ENCODE measurements around the gene CCDC188.

The CCDC188 gene

DNA sequence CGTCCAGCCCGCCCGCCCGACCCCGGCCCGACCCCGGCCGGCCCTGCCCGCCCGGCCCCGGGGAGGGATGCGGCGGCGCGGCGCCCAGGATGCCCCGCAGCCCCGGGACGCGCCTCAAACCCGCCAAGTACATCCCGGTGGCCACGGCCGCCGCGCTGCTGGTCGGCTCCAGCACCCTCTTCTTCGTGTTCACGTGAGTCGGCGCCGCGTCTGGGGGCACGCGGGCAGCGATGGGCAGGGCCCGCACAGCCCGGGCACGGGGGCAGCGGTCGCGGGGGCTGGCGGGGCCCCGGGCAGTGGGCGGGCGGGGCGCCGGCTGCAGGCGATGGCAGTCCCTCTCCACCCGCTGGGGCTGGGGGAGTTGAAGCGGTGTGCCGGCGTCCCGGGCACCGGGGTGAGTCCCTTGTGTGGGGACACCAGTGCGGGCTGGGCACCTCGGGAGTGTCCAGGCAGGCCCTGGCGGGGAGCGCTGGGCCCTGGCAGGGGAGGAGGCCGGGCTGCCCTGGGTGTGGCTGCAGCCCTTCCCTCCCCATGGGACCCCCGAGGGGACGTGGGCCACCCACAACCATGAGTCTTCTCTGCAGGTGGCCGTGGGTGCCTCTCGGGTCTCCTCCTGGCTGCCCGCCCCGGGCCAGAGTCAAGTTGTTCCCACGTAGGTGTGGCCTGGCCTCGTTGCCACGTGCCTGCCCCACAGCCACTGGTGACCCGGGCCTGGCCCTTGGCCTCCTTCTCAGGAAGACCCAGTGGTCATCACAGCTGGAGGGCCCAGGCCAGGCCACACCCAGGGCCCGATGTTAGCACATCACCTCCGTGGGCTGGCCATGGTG is 18.8 kb downstream of the CCDC188 start:
- peak; percentile 60 for DNase-seq

DNA sequence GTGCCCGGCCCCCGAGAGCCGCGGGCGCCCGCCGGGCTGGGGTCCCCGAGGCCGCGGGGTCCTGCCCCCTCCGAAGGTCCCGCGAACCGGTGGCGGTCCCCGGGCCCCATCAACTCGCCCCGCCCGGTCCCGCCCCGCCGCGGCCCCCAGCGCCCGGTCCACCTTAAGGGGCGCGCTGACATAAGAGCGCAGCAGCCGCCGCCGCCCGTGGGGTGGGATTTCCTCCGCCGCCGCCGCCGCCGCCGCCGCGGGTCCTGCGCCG is 19.3 kb downstream of the CCDC188 start, which contains the start of gene ZDHHC8:
ZDHHC8 (plus strand) TSS at position 208 of the 262 bp plus-strand sequence. CDS start 144 bp downstream, outside the sequence.
- peak; percentile 64 for DNase-seq

DNA sequence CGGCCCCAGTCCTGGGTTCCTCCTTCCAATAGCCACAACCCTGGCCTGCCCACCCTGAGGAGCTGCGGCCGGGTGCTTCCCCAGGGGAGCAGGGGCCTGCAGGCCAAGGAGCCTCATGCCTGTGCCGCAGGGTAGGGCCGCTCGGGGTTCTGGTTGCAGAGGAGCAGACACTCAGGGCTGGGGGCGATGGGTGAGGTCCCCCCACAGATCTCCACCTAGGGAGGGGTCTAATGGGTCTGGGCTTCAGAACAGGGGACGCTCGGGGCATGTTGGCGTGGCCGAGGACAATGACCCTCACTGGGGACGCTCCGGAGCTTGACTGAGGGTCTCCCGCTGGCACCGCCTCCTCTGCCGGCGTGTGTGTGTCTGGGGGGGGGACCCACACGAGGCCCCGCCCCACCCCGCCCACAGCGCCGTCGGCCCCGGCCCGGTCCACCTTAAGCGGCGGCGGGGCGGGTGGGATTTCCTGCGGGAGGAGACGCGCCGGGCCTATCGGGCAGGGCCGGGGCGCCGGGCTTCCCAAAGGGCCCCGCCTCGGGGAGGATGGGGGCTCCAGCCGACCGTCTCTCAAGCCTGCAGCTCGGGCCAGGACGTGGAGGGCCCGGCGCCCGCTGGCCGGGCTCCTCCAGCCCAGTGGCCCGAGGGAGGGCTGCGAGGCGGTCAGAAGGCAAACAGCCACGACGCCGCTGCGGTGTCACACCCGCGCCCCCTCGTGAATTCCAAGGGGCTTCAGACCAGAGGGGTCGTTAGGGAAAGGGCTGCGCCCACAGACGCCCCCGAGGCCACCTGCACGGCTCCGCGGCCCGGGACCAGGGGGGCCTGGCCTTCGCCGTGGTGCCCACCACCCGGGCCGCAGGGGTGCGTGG is 19.9 kb downstream of the CCDC188 start:
- peak; percentile 90 for DNase-seq

DNA sequence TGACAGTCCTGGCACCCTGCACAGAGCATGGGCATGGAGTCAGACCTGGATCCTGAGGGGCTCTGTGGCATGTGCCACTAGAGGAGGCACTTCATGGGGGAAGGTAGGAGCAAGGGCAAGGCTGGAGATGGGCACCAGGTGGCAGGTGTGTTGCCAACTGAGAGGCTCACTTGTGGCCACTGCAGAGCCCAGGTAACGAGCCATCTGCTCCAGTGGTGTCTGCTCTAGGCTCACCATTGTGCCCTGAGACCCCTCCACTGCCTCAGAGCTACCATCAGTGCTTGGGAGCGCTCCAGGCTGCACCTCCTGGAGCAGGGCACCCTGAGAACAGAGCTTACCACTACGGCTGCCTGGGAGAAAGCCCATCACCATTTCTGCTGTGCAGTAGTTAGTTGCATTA is 20.5 kb downstream of the CCDC188 start:
- DNase-seq, result no peak

DNA sequence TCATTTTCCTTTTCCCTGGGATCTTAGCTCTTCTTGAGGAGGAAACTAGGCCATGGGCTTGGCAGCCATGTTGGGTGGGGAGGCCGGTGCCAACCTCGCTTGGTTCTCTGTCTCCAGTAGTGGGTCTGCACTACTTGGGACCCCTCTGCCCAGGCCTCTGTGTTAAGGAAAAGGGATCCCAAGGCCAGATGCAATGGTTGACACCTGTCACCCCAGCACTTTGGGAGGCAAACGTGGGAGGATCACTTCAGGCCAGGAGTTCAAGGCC is 21.2 kb downstream of the CCDC188 start:
- DNase-seq, result no peak

DNA sequence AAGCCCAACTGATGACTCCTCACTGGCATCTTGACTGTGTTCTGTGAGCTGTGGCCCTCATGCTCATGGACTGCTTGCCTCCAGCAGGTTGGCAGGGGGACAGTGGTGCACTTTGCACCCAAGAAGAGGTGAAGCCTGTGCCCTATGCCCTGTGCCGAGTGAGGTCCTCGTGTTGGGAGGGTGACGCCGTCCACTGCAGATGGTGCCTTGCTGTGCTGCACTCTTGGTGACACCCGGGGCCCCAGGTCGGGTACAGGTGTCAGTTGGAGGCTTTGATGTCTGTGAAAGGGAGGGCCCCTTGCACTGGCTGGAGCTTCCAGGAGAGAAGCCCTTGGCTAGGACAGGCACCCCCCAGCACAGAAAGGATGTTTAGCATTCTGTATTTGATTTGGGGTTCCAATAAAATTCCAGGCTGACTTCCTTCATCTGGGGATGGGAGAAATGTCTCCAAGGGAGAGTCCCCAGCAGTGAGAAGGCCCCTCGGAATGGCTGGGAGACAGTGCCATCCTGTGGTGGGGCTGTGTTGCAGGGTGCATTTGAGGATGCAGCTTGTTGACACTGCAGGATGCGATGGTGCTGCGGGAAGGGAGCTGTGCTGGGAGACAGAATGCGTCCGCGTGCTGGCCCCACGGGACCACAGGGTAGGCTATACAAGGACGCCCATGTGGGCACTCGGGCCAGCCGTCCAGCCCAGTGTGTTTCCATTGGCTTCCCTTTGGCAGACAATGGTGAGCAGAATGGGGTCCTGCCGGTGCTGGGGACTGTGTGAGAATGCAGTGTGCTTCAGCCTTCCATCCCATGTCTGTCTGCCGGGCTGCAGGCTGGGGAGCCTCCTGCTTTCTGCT is 21.7 kb downstream of the CCDC188 start:
- no peak for DNase-seq

DNA sequence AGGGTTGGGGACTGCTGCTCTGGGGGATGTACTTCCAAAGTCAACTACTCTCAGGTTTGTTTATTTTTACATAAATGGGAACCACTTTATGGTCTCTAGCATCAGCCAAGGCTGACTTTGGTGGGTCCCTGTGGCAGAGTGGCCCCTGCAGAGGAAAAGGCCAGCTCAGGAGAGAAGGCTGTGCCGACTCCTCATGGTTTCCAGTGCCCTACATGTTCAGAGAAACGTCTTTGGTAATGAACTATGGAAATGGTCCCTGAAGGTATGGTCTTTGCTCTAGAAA is 22.3 kb downstream of the CCDC188 start:
- DNase-seq, result no peak

DNA sequence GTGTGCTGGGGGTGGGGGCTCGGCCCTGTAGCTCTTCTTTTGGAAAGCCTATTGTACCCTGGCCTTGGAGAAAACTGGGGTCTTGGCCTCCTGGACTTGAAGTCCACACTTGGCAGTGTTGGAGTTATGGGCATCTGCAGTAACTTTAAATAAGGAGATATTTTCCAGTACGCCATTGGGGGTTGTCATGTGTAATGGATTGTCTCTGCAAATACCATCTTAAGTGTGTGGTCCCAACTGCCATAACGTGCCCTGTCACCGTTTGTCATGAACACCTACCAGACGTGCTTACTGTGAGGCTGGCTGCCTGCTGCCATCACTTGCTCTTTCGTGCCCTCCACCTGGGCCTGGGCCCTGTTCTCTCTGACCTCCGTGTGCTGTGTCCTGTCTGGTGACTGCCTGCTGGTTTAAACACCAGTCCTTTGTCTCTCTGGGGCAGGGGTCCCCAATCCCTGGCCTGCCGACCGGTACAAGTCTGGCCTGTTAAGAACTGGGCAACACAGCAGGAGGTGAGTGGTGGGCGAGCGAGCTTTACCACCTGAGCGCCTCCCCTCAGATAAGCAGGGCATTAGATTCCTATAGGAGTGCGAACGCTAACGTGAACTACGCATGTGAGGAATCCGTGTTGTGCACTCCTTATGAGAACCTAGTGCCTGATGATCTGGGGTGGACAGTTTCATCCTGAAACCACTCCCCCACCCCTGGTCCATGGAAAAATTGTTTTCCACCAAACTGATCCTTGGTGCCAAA is 22.8 kb downstream of the CCDC188 start:
- DNase-seq, result no peak

DNA sequence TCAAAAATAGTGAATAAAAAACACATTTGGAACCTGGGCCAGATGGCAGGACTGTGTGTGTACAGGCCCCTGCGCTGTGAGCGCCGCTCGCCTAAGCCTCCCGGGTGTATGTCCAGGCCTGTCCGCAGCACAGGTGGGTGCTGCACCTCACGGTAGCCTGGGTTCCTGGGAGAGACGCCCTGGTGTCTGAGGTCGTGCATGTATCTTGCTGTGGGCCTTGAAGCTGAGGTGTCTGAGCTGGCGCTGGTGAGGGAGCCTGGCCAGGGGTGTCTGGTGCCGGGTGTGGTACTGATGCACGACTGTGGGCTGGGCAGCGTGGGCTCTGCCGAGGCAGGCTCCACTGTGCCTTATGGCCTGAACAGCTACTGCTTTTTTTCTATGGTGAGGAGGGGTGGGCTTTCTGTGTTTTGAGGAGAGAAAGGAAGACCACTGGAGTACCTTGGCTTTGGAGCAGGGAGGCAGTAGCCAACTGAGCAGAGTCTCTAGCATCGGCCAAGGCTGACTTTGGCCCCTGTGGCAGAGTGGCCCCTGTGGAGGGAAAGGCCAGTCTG is 23.5 kb downstream of the CCDC188 start:
- no peak for DNase-seq

DNA sequence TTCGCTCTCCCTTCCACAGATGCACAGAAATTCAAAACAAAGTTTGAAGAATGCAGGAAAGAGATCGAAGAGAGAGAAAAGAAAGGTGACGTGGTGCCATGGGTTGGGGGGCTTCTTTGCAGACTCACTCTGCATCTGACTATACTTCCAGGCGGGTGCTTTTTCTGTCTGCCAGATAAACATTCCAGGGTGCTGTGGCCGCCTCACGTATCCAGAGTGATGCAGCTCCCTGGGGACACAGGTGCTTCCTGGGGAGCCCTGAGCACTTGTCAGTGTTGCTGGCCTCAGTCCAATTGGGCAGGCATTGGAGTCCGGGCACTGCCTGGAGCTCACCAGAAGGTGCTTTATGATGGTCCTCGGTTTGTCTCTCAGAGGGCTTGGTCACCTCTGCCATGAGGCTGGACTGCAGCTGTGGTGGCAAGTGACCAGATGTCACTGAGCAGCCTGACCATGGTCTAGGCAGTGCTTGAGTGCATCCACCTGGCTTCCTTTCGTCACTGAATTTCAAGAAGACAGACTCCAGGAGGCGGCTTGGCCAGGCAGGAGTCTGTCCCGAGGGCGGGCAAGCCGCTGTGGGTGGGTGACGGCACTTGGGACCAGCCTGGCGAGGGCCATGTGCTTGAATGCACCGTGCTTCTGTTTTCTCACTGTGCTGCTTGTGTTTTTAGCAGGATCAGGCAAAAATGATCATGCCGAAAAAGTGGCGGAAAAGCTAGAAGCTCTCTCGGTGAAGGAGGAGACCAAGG is 24.4 kb downstream of the CCDC188 start:
- no peak for DNase-seq

DNA sequence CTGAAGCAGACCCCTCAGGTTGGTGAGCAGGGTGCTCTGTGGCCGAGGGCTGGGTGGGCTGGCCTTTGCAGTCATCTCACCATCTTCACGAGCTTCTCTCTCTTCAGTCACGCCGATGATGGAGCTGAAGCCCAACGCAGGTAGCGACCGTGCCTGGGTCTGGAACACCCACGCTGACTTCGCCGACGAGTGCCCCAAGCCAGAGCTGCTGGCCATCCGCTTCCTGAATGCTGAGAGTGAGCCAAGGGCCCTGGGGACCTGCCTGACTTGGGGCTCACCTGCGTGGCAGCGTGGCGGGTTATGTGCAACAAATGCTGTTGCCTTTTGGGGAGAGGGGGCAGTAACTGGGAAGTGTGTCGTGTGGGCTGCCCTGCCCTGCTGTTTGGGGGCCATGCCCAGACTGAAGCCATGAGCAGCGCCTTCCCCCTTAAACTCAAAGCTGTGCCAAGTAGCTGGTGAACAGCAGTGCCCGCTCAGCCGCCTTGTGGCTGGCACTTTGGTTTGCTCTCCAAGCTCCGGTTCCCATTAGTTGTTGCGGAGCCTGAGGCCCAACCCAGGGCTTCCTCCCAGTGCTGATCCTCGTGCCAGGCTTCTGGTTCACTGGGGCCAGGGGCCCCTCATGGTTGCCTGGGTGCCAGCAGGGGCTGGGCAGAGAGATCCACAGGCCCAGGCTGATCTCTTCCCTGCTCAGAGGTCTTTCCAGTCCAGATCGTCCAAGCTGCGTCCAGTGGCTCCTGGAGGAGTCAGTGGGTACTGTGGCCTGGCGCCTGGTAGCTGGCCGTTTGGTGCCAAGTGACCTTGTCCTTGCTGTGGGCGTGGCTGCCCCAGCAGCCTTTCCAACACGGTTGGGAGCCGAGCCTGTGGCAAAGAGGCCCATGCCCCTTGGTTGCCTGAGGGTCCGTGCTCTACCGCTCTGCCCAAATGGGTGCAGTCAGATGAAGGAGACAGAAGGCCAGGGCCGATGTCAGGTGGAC is 25.4 kb downstream of the CCDC188 start:
- DNase-seq, result no peak

DNA sequence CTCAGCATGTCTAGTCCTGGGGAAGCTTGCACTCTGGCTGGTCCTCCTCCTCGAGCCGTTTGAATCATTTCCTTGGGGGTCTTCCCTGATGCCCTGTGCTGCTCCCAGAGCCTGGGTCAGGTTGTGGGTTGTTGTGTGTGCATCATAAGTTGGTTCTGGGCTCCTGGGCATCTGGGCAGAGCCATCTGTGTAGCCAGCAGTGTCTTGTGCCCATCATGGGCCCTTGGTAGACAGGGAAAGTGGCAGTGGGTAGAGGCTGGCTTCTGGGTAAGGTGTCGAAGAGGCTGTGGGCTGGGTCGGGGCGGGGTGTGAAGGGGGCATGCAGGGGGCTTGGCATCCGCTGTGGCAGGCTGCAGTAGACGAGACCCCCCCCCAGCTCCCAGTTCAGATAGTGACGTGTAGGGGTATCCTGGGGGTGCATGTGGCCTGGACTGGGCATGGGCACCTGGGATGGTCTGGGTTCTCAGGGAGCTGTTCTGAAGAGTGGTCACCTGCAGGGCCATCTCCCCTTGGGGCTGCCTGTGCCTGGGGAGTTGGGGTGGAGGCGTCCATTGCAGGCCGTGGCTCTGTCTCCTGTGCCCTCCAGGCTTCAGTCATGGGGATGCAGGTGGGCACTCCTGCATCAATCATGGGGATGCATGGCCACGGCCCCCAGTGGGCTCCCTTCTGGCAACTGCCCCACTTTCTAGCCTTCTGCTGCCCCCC is 26.6 kb downstream of the CCDC188 start:
- DNase-seq, result no peak

DNA sequence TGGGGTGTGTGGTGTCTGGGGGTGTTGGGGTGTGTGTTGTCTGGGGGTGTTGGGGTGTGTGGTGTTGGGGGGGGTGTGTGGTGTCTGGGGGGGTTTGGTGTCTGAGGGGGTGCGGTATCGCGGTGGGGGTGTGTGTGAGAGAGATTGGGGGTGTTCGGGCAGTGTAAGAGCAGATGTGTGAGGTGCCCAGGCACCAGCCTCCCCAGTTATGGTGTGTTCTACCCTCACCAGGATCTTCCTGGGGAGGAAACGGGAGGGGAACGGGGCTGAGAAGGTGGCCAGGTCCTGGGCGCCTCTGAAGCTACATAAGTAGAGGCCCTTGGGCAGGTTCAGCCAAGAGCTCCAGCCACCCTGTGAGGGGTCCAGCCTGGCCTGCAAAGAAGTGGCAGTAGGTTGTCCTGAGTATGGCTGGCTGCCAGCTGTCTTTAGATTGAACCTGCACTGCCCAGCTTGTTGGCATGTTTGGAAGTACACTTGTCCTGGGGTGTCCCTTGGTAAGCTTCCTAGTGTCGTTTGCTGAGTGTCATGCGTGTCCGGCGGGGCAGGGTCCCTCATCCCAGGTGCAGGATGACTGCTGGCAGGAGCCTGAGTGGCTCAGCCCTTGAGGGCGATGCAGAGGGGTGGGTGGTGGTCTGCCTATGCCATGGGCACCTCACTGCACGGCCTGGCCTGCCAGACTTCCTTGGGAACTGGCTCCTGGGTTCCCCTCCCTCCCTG is 27.3 kb downstream of the CCDC188 start:
- no peak for DNase-seq

DNA sequence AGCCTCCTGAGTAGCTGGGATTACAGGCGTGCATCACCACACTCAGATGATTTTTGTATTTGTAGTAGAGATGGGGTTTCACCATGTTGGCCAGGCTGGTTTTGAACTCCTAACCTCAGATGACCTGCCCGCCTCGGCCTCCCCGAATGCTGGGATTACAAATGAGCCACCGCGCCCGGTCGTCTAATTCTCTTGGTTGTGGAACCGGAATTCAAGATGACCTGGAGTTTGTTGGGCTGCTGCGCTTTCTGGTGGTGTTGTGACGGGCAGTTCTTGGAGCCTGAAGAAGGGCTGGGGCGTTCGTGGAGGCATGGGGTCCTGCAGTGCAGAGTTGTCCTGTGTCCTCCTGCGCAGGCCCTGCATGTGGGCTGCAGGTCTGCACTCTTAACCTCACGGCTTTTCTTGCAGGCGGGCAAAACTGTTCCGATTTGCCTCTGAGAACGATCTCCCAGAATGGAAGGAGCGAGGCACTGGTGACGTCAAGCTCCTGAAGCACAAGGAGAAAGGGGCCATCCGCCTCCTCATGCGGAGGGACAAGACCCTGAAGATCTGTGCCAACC is 28.9 kb downstream of the CCDC188 start:
- no peak for DNase-seq

DNA sequence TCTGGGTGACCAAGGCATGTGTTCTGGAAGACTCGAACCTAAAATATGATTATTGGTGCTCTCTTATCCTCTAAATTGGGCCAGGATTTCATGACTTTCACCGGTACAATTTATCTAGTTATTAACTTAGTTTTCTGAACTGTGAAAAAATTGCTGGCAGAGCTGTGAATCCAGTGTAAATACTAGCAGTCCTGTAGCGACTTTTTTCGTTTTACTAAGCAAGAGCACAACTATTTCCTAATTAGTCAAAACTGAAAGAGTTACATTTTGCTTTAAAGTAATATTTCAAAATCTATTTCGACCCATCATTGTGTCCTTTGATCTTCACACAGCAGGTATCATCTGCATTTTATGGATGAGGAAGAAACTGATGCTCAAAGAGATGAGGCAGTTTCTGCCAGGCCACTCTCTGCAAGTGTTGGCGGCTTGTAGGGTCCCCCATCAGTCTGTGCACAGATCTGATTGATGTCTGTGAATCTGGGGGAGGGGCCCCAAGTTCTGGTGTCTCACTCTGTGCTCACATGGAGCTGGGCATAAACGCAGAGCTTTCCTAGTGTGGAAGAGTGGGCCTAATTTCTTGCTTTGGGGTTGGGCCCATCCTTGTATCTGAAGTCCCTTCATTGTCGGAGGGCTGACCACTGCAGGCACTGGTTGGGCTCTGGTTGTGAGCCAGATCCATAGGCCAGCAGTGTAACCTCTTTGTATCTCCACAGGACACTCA is 32.4 kb downstream of the CCDC188 start:
- DNase-seq, result no peak

DNA sequence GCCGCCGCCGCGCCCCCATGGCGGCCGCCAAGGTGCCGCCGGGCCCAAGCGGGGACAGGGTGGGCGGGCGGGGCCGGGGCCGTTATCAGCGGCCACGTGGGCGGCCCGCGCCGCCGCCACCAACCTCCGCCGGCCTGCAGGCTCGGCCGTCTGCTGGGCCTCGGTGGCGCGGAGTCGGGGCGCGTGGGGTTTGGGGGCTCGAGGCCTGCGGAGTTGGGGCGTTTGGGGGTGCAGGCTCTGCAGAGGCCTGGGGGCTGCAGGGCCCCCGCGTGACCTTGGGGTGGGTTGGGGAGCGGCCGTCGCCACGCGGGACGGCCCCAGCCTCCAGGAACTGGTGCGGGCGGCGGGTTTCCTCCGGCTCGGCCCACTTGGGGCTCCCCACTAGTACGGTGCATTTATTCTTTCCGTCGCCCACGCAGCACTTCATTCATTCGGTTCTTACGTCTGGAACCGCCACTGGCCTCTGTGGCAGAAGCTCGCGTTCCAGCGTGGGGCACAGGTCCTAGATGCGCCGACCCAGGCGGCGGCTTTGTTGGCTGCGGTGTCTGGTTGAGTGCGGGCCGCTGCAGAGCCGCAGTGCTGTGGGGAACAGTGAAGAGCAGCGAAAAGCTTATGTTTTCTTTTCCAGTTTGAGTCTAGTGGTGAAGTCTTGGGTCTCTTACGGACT is 33.1 kb downstream of the CCDC188 start:
- DNase-seq, result no peak

DNA sequence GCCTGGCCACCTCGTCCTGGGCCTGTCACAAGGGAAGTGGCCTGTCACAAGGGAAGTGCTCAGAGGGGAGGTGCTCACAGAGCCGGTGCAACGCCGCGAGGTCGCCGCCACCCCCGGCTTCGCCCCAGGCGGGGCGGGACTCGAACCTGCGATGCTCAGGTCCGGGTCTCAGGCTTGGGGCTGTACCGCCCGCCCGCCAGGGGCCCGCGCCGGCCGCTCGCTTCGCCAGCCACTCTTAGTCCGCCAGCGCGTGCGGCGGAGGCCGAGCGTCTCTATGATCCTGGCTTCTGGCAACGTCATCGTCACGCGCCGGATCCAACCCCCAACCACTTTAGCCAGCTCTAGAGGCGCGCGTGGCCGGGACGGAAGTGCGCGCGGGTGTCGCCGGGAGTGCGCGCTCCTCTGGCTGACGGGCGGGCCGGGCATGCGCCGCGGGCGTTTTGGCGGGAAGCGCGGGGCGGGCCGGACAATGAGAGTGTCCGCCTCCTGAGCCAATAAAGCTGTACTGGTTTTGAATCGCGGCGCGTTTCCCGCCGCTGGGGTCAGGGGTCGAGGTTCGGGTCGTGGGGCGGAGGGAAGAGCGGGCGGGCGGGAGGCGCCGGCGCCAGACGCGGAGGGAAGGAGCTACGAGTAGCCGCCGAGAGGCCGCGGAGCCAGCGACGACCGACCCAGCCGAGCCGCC is 33.8 kb downstream of the CCDC188 start, which contains the start of gene TRMT2A:
TRMT2A (minus strand) TSS at position 276 of the 682 bp plus-strand sequence. CDS start 320 bp downstream, outside the sequence.
- DNase-seq, result peak; percentile 99
